A549 (cell line): ENCODE data around the gene USP36. TPM values are rescaled to one million over a fixed set of nuclear protein-coding genes. Genes with fewer than 3 reads are reported as not detected.

Source experiments
- ATAC-seq, 2 experiments: fragments of 200-7000 bp in 1 of 2; fragments of >200 bp in 1 of 2; cut with Nextera tagmentation in 1 of 2; cut with Tn5 transposase in 1 of 2; 3 replicates each; pipeline versions ENCODE4 v1.8.0 to v1.9.1; 2018 to 2020; ENCODE audit warnings: mild to moderate bottlenecking in 1 of 2, moderate library complexity in 1 of 2
- CTCF ChIA-PET: fragments of 300-600 bp; sonication (Branson Sonifier 250); formaldehyde crosslinking; extraction: SDS; loops from one replicate; lab custom pipeline; 2021; ENCODE audit warnings: antibody characterized with exemption, inconsistent platforms; lab: Yijun Ruan, JAX
- POLR2A ChIA-PET: fragments of 350-600 bp; formaldehyde crosslinking; extraction: SDS; loops from one replicate; lab custom pipeline; 2021; ENCODE audit warnings: antibody characterized with exemption, inconsistent platforms; lab: Yijun Ruan, JAX
- DNase-seq, 2 experiments: peaks; one replicate each; pipeline versions ENCODE4 v3.0.0 to v3.0.0-alpha.2; 2011 to 2016; ENCODE audit warnings: low read depth in 1 of 2, low spot score in 1 of 2
- FAIRE-seq: peaks from 2 replicates; lab custom pipeline; 2011; peaks lifted over from hg19 to GRCh38; lab: Jason Lieb, UNC
- H3K27ac ChIP-seq, 2 experiments: fragments of >200 bp; sonication (Bioruptor Twin); formaldehyde crosslinking; 3 replicates each; pipeline ENCODE4 v1.5.1; 2016 to 2017
- H3K4me1 ChIP-seq: fragments of >200 bp; sonication (Bioruptor Twin); formaldehyde crosslinking; 3 replicates; pipeline ENCODE4 v1.6.1; 2016
- H3K4me2 ChIP-seq: fragments of >200 bp; sonication (Bioruptor Twin); formaldehyde crosslinking; 3 replicates; pipeline ENCODE4 v1.6.1; 2016
- H3K4me3 ChIP-seq: fragments of >200 bp; sonication (Bioruptor Twin); formaldehyde crosslinking; 3 replicates; pipeline ENCODE4 v1.5.1; 2016
- H3K9me3 ChIP-seq: fragments of >200 bp; sonication (Bioruptor Twin); formaldehyde crosslinking; 3 replicates; pipeline ENCODE4 v1.6.1; 2016
- BHLHE40 ChIP-seq: IDR thresholded peaks from 2 replicates; pipeline ENCODE4 v1.6.1; 2012; ENCODE audit warnings: low read depth, low read length, inconsistent platforms
- CBX2 ChIP-seq: fragments of 200-600 bp; sonication (generic); IDR thresholded peaks from 2 replicates; pipeline ENCODE4 v1.6.1; 2016; ENCODE audit warnings: low read depth, mild to moderate bottlenecking, borderline replicate concordance
- CEBPB ChIP-seq, 2 experiments: fragments of >200 bp in 1 of 2; sonication (Bioruptor Twin) in 1 of 2; formaldehyde crosslinking in 1 of 2; IDR thresholded peaks; 2 replicates each; pipeline ENCODE4 v1.6.1; 2012 to 2016
- EHF ChIP-seq: fragments of 250-450 bp; sonication (Bioruptor Pico); IDR thresholded peaks from 2 replicates; pipeline ENCODE4 v1.5.0; 2020; ENCODE audit warnings: mild to moderate bottlenecking
- EHMT2 ChIP-seq: fragments of 200-600 bp; sonication (generic); IDR thresholded peaks from 2 replicates; pipeline ENCODE4 v1.6.1; 2016; ENCODE audit warnings: antibody characterized with exemption, low read depth, mild to moderate bottlenecking, moderate library complexity
- EP300 ChIP-seq, 2 experiments: fragments of >200 bp; sonication (Bioruptor Twin); formaldehyde crosslinking; IDR thresholded peaks; 2 replicates in 1 of 2; 3 replicates in 1 of 2; pipeline ENCODE4 v1.6.1; 2016 to 2017
- ESRRA ChIP-seq: fragments of 150-350 bp; IDR thresholded peaks from 2 replicates; pipeline ENCODE4 v1.6.1; 2014; ENCODE audit warnings: mild to moderate bottlenecking, low read length, borderline replicate concordance
- FOSL2 ChIP-seq, 2 experiments: fragments of 450-650 bp in 1 of 2; fragments of >200 bp in 1 of 2; sonication (Bioruptor Twin) in 1 of 2; formaldehyde crosslinking; IDR thresholded peaks; 2 replicates each; pipeline versions ENCODE4 v1.5.0 to v1.6.1; 2016 to 2020; ENCODE audit warnings: mild to moderate bottlenecking in 1 of 2, moderate library complexity in 1 of 2
- FOXS1 ChIP-seq: fragments of 250-450 bp; sonication (Bioruptor Pico); IDR thresholded peaks from 2 replicates; pipeline ENCODE4 v1.5.0; 2020; ENCODE audit warnings: mild to moderate bottlenecking, moderate library complexity
- GATA3 ChIP-seq: IDR thresholded peaks from 2 replicates; pipeline ENCODE4 v1.6.1; 2012; ENCODE audit warnings: borderline replicate concordance
- HEYL ChIP-seq: fragments of 250-450 bp; sonication (Bioruptor Pico); IDR thresholded peaks from 2 replicates; pipeline ENCODE4 v1.8.0; 2021; ENCODE audit warnings: mild to moderate bottlenecking, moderate library complexity
- HOXB13 ChIP-seq: fragments of 250-450 bp; sonication (Bioruptor Pico); IDR thresholded peaks from 2 replicates; pipeline ENCODE4 v1.5.0; 2020; ENCODE audit warnings: low read depth, mild to moderate bottlenecking, moderate library complexity
- KDM5A ChIP-seq: fragments of 200-600 bp; sonication (generic); IDR thresholded peaks from 2 replicates; pipeline ENCODE4 v1.6.1; 2016; ENCODE audit warnings: antibody characterized with exemption, mild to moderate bottlenecking
- MAFK ChIP-seq: fragments of 450-650 bp; IDR thresholded peaks from 2 replicates; pipeline ENCODE4 v1.6.1; 2014; ENCODE audit not compliant: partially characterized antibody
- MAZ ChIP-seq: fragments of 150-350 bp; IDR thresholded peaks from 2 replicates; pipeline ENCODE4 v1.6.1; 2014; ENCODE audit warnings: antibody characterized with exemption, low read depth, low read length, borderline replicate concordance
- NPAS2 ChIP-seq: fragments of 250-450 bp; sonication (Bioruptor Pico); IDR thresholded peaks from 2 replicates; pipeline ENCODE4 v1.8.0; 2022; ENCODE audit warnings: mild to moderate bottlenecking, moderate library complexity, borderline replicate concordance
- POLR2AphosphoS2 ChIP-seq: conservative IDR thresholded peaks from 2 replicates; pipeline ENCODE4 v1.6.1; 2012; ENCODE audit warnings: low read length, improper control_type of control experiment, inconsistent platforms
- RAD21 ChIP-seq, 2 experiments: fragments of >200 bp in 1 of 2; sonication (Bioruptor Twin) in 1 of 2; formaldehyde crosslinking in 1 of 2; IDR thresholded peaks in 1 of 2; conservative IDR thresholded peaks in 1 of 2; 2 replicates in 1 of 2; 3 replicates in 1 of 2; pipeline ENCODE4 v1.6.1; 2012 to 2018; ENCODE audit warnings: inconsistent platforms in 1 of 2
- RCOR1 ChIP-seq: fragments of 150-350 bp; IDR thresholded peaks from 2 replicates; pipeline ENCODE4 v1.6.1; 2014; ENCODE audit warnings: antibody characterized with exemption, low read length, low read depth
- RNF2 ChIP-seq: fragments of 200-600 bp; sonication (generic); IDR thresholded peaks from 2 replicates; pipeline ENCODE4 v1.6.1; 2016; ENCODE audit warnings: low read depth, mild to moderate bottlenecking, antibody characterized with exemption, moderate library complexity, borderline replicate concordance
- ZC3H11A ChIP-seq: fragments of 450-650 bp; IDR thresholded peaks from 2 replicates; pipeline ENCODE4 v1.6.1; 2014; ENCODE audit warnings: antibody characterized with exemption, mild to moderate bottlenecking
- ZFP36 ChIP-seq: fragments of 450-650 bp; IDR thresholded peaks from 2 replicates; pipeline ENCODE4 v1.6.1; 2014; ENCODE audit warnings: borderline replicate concordance; ENCODE audit not compliant: partially characterized antibody
- ZSCAN20 ChIP-seq: fragments of 250-450 bp; sonication (Bioruptor Pico); IDR thresholded peaks from 2 replicates; pipeline ENCODE4 v1.8.0; 2022; ENCODE audit warnings: mild to moderate bottlenecking, moderate library complexity
- WGBS: methylation state at CpG from one replicate; pipeline ENCODE4 v1.1.6; 2017; ENCODE audit errors: missing lambda C conversion rate; 5-methylcytosine and 5-hydroxymethylcytosine counted together
- polyA plus RNA-seq, 4 experiments: library from polyadenylated mRNA; depleted of rRNA in 3 of 4; stranded (reverse); fragments of >200 nt; fragmentation: RNase III in 1 of 4; extraction: RNeasy Plus Mini Kit Qiagen cat#74134 plus additional on column Dnase treatment in 1 of 4; gene quantifications; 2 replicates in 3 of 4; 3 replicates in 1 of 4; pipeline ENCODE4 v1.2.3, GENCODE V29; 2011 to 2017
- TF ChIP-seq, protein P1 (sequence below): IDR thresholded peaks from 2 replicates; pipeline ENCODE4 v1.6.1; 2012; ENCODE audit warnings: low read depth, borderline replicate concordance
- TF ChIP-seq, protein P2 (sequence below): fragments of >200 bp; sonication (Bioruptor Twin); formaldehyde crosslinking; IDR thresholded peaks from 3 replicates; pipeline ENCODE4 v1.6.1; 2016
- TF ChIP-seq, protein P3 (sequence below): fragments of 250-450 bp; sonication (Bioruptor Pico); IDR thresholded peaks from 2 replicates; pipeline ENCODE4 v1.5.0; 2020; ENCODE audit warnings: low read depth, mild to moderate bottlenecking, moderate library complexity

Gene USP36
- polyA plus RNA-seq, 2 of the 4 experiments (the other 2 are of a cell fraction), result 41.1 to 49.0 TPM

DNA sequence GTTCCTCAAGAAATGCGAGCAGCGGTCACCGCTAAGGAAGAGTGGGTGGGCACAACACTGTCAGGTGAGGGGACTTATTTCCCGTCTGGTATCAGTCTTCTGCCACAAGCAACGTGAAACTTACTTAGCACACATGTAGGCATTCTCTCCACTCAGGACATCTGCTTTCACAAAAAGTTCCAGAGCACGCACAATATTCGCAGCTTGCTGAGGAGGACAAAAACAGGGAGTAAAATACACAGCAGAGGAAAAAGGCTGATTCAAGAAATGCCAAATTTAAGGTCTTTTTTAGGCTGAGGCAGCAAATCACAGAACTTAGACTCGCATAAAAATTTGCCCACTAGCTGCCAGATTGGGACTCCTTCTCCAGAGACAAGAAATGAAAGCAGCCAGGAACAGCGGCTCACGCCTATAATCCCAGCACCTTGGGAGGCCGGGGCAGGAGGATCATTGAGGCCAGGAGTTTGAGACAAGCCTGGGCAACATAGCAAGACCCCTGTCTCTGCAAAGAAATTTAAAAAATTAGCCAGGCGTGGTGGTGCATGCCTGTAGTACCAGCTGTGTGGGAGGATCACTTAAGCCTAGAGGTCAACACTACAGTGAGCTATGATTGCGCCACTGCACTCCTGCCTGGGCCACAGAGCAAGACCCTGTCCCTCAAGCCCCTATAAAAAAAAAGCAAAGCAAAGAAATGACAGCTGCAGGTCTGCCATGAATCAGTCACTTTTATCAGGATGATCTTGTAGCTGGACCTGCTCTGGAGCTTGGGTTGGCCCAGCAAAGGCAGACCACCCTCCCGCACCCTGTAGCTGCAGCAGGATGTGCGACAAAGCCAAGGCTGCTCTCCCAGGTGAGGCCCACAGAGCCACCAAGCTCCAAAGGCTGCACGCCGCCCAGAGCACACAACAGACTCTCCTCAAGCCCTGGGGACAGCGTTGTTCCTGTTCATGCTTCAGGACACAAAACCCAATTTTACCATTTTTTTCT is 20.5 kb downstream of the USP36 start:
- Histone ChIP-seq H3K4me3 (no peak overlapping the region), H3K4me1 (no peaks in the 10 kb centered on the region), H3K4me2 (no peak overlapping the region), H3K9me3 (no peaks in the 10 kb centered on the region), H3K27ac (no peak overlapping the region)
- FAIRE-seq (no peak), DNase-seq (no peak), ATAC-seq (no peak; a peak in 1 of 6 replicates)
- 95% methylated on average over 18 of the region's 18 CpGs for WGBS
- ChIA-PET CTCF (interaction anchor here (1.1 to 2.8 kb wide), 5 partner anchors 8 to 112 kb away, joined by 3 to 11 read pairs (median 5); no protein-coding TSS in a partner anchor), POLR2A (interaction anchor here (1.0 kb wide), 1 partner anchor 18 kb away, joined by 3 read pairs; no protein-coding TSS in a partner anchor)
- TF ChIP-seq MAFK (peak; percentile 35), RAD21 (conservative IDR thresholded peaks at IDR 0.05 in 1 of 2, IDR thresholded peaks at IDR 0.05 in 1 of 2) (no peak)

DNA sequence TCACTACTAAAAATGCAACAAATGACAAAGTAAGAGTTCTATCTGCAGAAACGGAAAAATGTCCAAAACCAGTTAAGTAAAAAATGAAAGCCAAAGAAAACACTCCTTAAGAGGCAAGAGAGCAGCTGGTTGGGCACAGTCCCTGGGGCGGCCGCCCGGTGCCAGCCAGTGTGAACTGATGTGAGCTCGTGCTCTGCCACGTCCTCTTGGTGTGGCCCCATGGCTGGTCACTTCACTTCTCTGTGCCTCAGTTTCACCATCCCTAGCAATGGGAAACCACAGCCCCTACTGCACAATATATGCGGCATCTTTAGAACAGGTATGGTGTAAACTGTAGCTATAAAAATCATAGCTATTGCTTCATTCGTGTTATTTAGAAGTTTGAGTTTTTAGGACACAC is 21.2 kb downstream of the USP36 start:
- TF ChIP-seq, protein P1, sequence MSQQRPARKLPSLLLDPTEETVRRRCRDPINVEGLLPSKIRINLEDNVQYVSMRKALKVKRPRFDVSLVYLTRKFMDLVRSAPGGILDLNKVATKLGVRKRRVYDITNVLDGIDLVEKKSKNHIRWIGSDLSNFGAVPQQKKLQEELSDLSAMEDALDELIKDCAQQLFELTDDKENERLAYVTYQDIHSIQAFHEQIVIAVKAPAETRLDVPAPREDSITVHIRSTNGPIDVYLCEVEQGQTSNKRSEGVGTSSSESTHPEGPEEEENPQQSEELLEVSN, result no peak
- TF ChIP-seq POLR2AphosphoS2 (no peak), ZSCAN20 (CRISPR knock-in tag) (no peak), MAFK (no peak), EHF (CRISPR knock-in tag) (no peak), RCOR1 (no peak), ESRRA (no peak), HOXB13 (CRISPR knock-in tag) (no peak), CBX2 (no peak), RNF2 (no peak), ZC3H11A (no peak), BHLHE40 (no peak), ZFP36 (no peak)
- DNase-seq, result no peak
- ChIA-PET CTCF (interaction anchor here (1.1 to 2.8 kb wide), 4 partner anchors 9 to 32 kb away, joined by 4 to 11 read pairs (median 6); no protein-coding TSS in a partner anchor), POLR2A (interaction anchor here (1.0 kb wide), 1 partner anchor 19 kb away, joined by 3 read pairs; no protein-coding TSS in a partner anchor)
- WGBS, result 92% methylated on average over 8 of the region's 8 CpGs
- no peaks in the 10 kb centered on the region for H3K9me3 ChIP-seq
- FAIRE-seq, result no peak
- no peaks in the 10 kb centered on the region for H3K4me1 ChIP-seq
- no peak overlapping the region for H3K27ac ChIP-seq
- H3K4me2 ChIP-seq, result no peak overlapping the region
- no peak for ATAC-seq
- H3K4me3 ChIP-seq, result no peak overlapping the region

DNA sequence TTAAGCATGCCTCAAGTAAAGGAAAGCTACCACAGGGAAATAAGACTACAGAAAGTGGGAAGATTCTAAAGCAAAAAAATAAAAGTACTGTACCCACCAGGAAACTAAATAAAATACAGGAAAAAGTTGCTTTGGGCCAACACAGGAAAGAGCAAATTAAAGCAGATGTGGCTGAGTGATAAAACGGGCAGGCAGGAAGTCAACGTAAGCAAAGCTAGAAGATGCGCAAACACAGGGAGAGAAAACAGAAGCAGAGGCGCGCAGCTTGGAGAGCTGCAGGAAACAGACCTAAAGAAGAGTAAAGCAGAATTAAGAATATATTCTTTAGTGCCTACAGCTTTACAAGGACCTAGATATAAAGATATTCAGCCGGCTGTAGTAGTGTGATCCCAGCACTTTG is 21.7 kb downstream of the USP36 start:
- POLR2A ChIA-PET, result interaction anchor here (1.0 kb wide), 1 partner anchor 19 kb away, joined by 3 read pairs; no protein-coding TSS in a partner anchor
- no peak for TF ChIP-seq EP300 (IDR thresholded peaks at IDR 0.05)
- TF ChIP-seq HOXB13 (CRISPR knock-in tag), result no peak
- no peak for TF ChIP-seq HEYL (CRISPR knock-in tag)
- TF ChIP-seq FOXS1, result no peak
- TF ChIP-seq RAD21 (conservative IDR thresholded peaks at IDR 0.05 in 1 of 2, IDR thresholded peaks at IDR 0.05 in 1 of 2), result no peak
- no peak for TF ChIP-seq CEBPB (IDR thresholded peaks at IDR 0.05)
- no peak for TF ChIP-seq KDM5A
- TF ChIP-seq CBX2, result no peak
- TF ChIP-seq, protein P2, sequence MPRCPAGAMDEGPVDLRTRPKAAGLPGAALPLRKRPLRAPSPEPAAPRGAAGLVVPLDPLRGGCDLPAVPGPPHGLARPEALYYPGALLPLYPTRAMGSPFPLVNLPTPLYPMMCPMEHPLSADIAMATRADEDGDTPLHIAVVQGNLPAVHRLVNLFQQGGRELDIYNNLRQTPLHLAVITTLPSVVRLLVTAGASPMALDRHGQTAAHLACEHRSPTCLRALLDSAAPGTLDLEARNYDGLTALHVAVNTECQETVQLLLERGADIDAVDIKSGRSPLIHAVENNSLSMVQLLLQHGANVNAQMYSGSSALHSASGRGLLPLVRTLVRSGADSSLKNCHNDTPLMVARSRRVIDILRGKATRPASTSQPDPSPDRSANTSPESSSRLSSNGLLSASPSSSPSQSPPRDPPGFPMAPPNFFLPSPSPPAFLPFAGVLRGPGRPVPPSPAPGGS, result no peak
- no peak for TF ChIP-seq NPAS2 (CRISPR knock-in tag)
- no peak for TF ChIP-seq EHMT2
- no peak for TF ChIP-seq MAZ
- TF ChIP-seq FOSL2 (IDR thresholded peaks at IDR 0.05), result no peak
- no peak for TF ChIP-seq FOSL2 (CRISPR knock-in tag; IDR thresholded peaks at IDR 0.05)
- TF ChIP-seq, protein P3, sequence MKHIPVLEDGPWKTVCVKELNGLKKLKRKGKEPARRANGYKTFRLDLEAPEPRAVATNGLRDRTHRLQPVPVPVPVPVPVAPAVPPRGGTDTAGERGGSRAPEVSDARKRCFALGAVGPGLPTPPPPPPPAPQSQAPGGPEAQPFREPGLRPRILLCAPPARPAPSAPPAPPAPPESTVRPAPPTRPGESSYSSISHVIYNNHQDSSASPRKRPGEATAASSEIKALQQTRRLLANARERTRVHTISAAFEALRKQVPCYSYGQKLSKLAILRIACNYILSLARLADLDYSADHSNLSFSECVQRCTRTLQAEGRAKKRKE (CRISPR knock-in tag), result no peak
- no peak for TF ChIP-seq GATA3
- no peak for TF ChIP-seq POLR2AphosphoS2

More for the DNA sequence above, 21.7 kb downstream of the USP36 start:
- FAIRE-seq (no peak), ATAC-seq (no peak), DNase-seq (no peak)
- CTCF ChIA-PET, result interaction anchor here (1.1 to 2.8 kb wide), 4 partner anchors 9 to 32 kb away, joined by 4 to 11 read pairs (median 6); no protein-coding TSS in a partner anchor
- 89% methylated on average over 6 of the region's 6 CpGs for WGBS
- Histone ChIP-seq H3K4me3 (no peak overlapping the region), H3K4me1 (no peaks in the 10 kb centered on the region), H3K9me3 (no peaks in the 10 kb centered on the region), H3K27ac (no peak overlapping the region), H3K4me2 (no peak overlapping the region)
